Activated effector memory CD4-positive, alpha-beta T cell treated with Interleukin-2 at 50 U/mL for 16 hours (primary cell): ENCODE data around the gene USP25.

Source experiments
- DNase-seq: peaks from one replicate; pipeline ENCODE4 v3.0.0-alpha.2; 2020

USP25 gene

DNA sequence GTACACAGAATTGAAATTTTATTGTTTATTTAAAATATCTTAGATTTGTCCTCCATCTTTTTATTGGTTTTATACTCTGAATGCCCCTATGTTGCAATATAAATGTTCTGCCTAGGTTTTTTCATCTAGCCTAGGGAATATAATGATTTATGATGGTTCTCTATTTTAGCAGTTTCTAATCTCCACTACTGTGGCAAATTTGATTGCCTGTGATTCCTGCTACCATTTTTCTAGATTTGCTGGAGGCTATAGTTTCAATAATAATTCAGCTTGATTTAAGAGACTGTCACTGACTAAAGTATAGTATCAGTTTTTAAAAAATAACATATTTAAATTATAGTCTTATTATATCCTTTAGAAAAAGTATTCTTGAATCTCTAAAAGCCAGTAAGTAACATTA, 90.5 kb downstream of the USP25 start:
- DNase-seq = no peak

DNA sequence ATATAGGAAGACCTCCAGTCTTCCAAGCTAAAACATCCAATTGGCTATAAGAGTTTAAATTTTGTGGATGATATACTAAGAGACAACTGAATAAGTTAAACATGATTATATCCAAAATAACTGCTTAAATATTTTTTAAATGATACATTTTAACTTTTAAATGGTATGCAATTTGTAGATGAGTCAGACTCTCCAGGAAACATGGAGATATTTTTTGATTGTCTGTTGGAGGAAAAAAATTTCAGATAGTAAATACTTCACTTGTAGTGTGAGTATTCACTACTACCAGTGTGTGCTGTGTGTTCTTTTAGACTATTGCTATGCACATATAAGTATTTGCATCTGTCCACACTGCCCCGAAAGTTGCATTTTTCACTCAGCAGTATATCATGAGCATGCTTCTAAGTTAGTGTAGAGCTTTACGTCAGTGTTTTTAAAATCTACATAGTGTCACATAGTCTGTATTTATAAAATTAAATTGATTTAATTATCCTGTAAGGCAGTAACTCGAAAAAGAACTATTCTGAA, 91.1 kb downstream of the USP25 start:
- DNase-seq = no peak

DNA sequence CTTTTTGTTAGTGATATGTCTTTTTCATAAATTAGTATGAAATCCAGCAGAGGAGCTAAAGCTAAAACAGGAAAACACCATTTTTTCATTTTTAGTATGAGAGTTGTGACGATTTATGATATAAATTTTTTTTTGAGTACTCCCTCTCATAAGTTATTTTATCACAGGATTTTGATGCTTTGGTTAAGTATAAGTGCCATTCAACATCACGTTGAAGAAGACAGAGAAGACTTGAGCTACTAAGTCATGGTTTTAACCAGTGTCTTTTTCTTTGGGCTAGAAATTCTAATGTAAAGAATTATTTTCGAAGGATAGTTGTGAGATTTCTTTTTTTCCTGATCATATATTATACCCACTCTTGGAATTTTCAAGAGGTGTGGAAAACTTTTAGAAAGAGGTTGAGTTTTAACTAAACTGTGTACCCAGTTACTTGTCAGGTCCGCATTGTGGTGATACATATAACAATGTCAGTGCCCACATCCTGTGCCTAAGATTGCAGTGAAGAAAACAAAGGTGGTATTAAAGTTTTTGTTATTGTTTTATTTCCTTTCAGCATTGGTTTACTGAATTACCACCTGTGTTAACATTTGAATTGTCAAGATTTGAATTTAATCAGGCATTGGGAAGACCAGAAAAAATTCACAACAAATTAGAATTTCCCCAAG, 93.8 kb downstream of the USP25 start:
- DNase-seq = no peak

DNA sequence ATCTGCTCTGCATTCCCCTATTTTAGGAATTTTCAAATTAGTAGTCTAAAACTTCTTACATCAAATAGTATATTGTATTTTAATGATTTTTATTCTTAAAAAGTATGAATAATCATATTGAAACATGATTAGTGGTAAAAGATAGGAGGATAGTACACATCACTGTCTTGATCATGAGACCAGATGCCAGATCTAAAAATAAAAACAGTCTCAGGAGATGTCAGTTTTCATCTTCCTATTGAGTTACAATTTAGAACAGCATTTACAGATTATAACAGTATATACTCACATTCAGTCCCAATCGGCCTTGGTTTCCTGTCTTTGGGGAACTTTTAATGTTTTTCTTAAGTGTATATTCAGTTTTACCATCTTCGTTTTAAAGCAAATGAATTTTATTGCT, 95.9 kb downstream of the USP25 start:
- no peak for DNase-seq

GRCh38 chr21:15826147-15826780, 96.5 kb downstream of the USP25 start:
- DNase-seq = no peak

GRCh38 chr21:15826908-15827601, 97.3 kb downstream of the USP25 start:
- no peak for DNase-seq

DNA sequence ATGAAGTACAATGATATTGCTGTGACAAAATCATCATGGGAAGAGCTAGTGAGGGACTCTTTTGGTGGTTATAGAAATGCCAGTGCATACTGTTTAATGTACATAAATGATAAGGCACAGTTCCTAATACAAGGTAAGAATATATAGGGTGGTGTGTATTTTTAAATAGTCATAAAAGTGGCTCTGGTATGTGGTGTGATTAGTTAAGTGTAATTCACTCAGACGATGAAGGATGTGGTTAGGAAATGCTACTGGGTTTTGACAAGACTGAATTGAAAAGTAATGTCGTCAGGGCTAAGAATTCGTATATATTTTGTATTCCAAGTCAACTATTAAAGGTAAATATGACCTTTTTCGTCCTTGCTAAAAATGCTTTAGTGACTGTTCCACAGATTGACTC, 101.7 kb downstream of the USP25 start:
- DNase-seq = no peak

GRCh38 chr21:15837645-15838044, 107.9 kb downstream of the USP25 start:
- no peak for DNase-seq

DNA sequence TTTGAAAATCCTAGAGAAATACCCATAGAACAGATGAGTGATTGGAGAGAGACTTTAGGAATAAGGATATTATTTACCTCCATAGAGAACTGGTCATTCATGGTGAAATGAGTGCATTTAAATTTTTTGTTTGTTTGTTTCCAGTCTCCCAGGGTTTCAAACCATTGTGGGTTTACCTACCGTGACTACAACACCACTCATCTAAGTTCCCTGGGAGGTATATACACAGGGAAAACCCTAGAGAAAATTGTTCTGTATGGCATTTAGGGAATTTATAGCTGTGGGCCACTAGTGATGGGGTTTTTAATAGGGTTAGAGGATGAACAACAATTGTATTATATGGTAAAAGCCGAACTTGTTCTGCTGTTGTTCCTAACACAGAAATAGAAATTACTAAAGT, 109.2 kb downstream of the USP25 start:
- no peak for DNase-seq

DNA sequence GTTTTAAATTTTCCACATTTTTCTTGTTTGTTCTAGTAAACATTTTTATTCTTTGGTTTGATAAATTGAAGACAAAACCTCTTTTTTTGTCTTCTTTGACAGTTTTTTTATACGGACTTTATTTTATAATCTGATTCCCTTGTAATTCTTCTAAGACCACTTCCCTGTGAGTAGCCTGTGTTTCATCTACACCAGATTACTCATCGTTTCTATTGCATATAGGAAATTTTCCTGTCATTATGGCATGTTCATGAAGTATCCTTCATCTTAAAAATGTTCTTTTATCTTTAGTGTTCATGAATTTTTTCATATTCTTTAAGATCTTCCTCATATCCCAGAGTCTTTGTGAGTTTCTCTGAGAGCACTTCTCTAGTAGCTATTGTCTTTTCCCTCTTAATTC, 109.8 kb downstream of the USP25 start:
- DNase-seq = no peak

DNA sequence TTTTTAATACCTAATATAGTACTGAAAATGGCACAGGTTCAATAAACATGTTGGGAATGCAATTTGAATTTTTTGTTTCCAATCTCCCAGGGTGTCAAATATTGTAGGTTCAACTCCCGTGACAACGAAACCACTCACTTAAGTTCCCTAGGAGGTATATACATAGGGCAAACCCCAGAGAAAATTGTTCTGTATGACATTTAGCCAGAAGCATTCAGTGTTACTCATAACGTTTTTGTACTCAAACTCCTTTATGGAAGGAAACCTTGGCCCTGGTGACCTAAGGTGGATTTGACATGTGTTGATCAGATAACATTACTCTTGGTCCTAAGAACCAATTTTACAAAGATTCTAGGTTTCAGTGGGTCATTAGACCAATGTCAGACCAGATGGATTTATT, 110.6 kb downstream of the USP25 start:
- no peak for DNase-seq

- DNase-seq = no peak
Measured at GRCh38 chr21:15841856-15842564, 112.2 kb downstream of the USP25 start.

GRCh38 chr21:15842565-15842880, 112.7 kb downstream of the USP25 start:
- no peak for DNase-seq

- no peak for DNase-seq
Measured at GRCh38 chr21:15843766-15844165, 114.0 kb downstream of the USP25 start.

- no peak for DNase-seq
Measured at GRCh38 chr21:15848634-15849560, 119.1 kb downstream of the USP25 start.

GRCh38 chr21:15849927-15850326, 120.1 kb downstream of the USP25 start:
- no peak for DNase-seq

GRCh38 chr21:15850645-15851044, 120.9 kb downstream of the USP25 start:
- DNase-seq = no peak

DNA sequence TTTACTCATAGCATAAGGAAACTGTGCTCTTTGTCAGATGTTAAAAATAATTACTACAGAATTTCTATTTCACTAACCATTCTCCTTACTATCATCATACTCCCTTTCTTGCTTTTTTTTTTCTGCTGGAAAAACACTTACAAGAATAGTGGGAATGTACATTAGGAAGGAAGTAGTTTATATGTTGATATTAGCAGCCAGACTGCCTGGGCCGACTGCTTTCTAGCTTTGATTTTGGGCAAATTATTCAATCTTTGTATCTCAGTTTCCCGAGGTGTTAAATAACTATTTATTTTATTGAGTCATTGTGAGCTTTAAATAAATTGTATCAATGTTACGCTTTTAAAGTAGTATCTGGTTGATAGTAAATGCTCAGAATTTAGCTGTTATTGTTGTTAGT, 122.4 kb downstream of the USP25 start:
- no peak for DNase-seq

GRCh38 chr21:15853126-15853525, 123.3 kb downstream of the USP25 start:
- DNase-seq = no peak

DNA sequence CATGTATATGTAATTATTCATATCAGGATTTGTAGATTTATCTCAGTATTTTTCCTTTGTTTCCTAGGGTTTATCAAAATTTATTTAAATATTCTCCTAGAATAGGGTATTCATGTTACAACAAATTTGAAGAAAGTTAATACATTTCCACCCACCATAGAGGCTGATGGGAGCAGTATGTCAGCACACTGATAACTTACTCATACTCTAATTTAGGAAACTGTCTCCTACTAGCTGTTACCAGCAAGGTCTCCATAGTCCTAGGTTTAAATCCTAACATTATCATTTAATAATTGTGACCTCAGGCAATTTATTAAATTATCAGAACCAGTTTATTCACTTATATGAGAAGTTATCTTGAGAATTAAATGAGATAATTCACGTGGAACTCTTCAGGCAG, 127.0 kb downstream of the USP25 start:
- DNase-seq = no peak

- no peak for DNase-seq
Measured at GRCh38 chr21:15857740-15858139, 128.0 kb downstream of the USP25 start.

GRCh38 chr21:15860541-15860940, 130.8 kb downstream of the USP25 start:
- no peak for DNase-seq

GRCh38 chr21:15868940-15869339, 139.2 kb downstream of the USP25 start:
- no peak for DNase-seq
